K562 (cell line): ENCODE data around the gene CTDNEP1. TPM values are rescaled to one million over a fixed set of nuclear protein-coding genes. Genes with fewer than 3 reads are reported as not detected.

Experiments
- ATAC-seq: fragments of 200-7000 bp; cut with Tn5 transposase; 3 replicates; pipeline ENCODE4 v1.9.1; 2020; ENCODE audit warnings: moderate library complexity
- BruUV-seq: library from RNA; stranded (reverse); fragments of 400-500 nt; replicated peaks from 2 replicates; lab custom pipeline; 2021; lab: Mats Ljungman, UMichigan
- CTCF ChIA-PET: fragments of 300-600 bp; formaldehyde crosslinking; extraction: SDS; loops from one replicate; lab custom pipeline; 2021; ENCODE audit warnings: low intra/inter-chr PET ratio; lab: Yijun Ruan, JAX
- POLR2A ChIA-PET: fragments of 300-600, 350-650 bp; sonication (Branson Sonifier 250); formaldehyde crosslinking; extraction: SDS; loops from one replicate; lab custom pipeline; 2021; ENCODE audit warnings: antibody characterized with exemption, inconsistent platforms; lab: Yijun Ruan, JAX
- DNase-seq, 4 experiments: peaks; one replicate each; pipeline versions ENCODE4 v3.0.0 to v3.0.0-alpha.2; 2011 to 2018; ENCODE audit warnings: low spot score in 3 of 4, mixed read lengths in 3 of 4; ENCODE audit errors: extremely low read depth in 1 of 4
- FAIRE-seq: peaks from 2 replicates; lab custom pipeline; 2011; peaks lifted over from hg19 to GRCh38; lab: Jason Lieb, UNC
- H2AFZ ChIP-seq: 2 replicates; pipeline ENCODE4 v1.6.0; 2011; ENCODE audit warnings: low read depth, low read length, control low read depth, inconsistent platforms
- H3K27ac ChIP-seq: fragments of 200-600 bp; 3 replicates; pipeline ENCODE4 v1.8.0; 2011; ENCODE audit warnings: low read depth, mild to moderate bottlenecking, control low read depth, inconsistent platforms, low read length, moderate library complexity, mixed read lengths; ENCODE audit errors: extremely low read depth
- H3K27me3 ChIP-seq, 2 experiments: fragments of 300-600 bp in 1 of 2; 2 replicates in 1 of 2; 3 replicates in 1 of 2; pipeline versions ENCODE4 v1.6.0 to v1.8.0; 2011; ENCODE audit warnings: inconsistent platforms in 2 of 2, low read length in 2 of 2, mild to moderate bottlenecking in 1 of 2, mixed read lengths in 1 of 2, moderate library complexity in 1 of 2; ENCODE audit not compliant: control insufficient read depth in 2 of 2, insufficient read depth in 2 of 2
- H3K36me3 ChIP-seq: fragments of 300-600 bp; 3 replicates; pipeline ENCODE4 v1.8.0; 2011; ENCODE audit warnings: mild to moderate bottlenecking, low read length, inconsistent platforms; ENCODE audit not compliant: control insufficient read depth, insufficient read depth
- H3K4me1 ChIP-seq, 2 experiments: fragments of 200-600 bp in 1 of 2; replicated peaks in 1 of 2; 2 replicates in 1 of 2; 3 replicates in 1 of 2; pipeline versions ENCODE4 v1.5.1 to v1.8.0; 2011; ENCODE audit warnings: inconsistent platforms in 2 of 2, low read length in 2 of 2, mild to moderate bottlenecking in 1 of 2, mixed read lengths in 1 of 2, moderate library complexity in 1 of 2; ENCODE audit not compliant: control insufficient read depth in 2 of 2, insufficient read depth in 2 of 2
- H3K4me2 ChIP-seq: 2 replicates; pipeline ENCODE4 v1.6.1; 2011; ENCODE audit warnings: low read length, control low read depth, inconsistent platforms, mixed read lengths; ENCODE audit not compliant: insufficient read depth
- H3K4me3 ChIP-seq: fragments of 200-600 bp; sonication (generic), shearing (Covaris generic); 2 replicates; pipeline ENCODE4 v1.5.1; 2016; ENCODE audit warnings: control low read depth, inconsistent platforms
- H3K79me2 ChIP-seq: fragments of 200-600 bp; 3 replicates; pipeline ENCODE4 v1.8.0; 2011; ENCODE audit warnings: low read length, inconsistent platforms; ENCODE audit not compliant: control insufficient read depth, insufficient read depth
- H3K9ac ChIP-seq, 2 experiments: 2 replicates each; pipeline versions ENCODE4 v1.6.0 to v1.6.1; 2011; ENCODE audit warnings: low read depth in 2 of 2, low read length in 2 of 2, control low read depth in 1 of 2, inconsistent platforms in 1 of 2, mild to moderate bottlenecking in 1 of 2, mixed read lengths in 1 of 2; ENCODE audit not compliant: insufficient read depth in 1 of 2
- H3K9me1 ChIP-seq: one replicate; pipeline ENCODE4 v1.6.0; 2011; ENCODE audit warnings: inconsistent platforms, mild to moderate bottlenecking, low read length, moderate library complexity; ENCODE audit not compliant: control insufficient read depth, insufficient read depth
- H3K9me3 ChIP-seq: replicated peaks from 2 replicates; pipeline ENCODE4 v1.5.1; 2011; ENCODE audit warnings: low read depth, low read length, inconsistent platforms; ENCODE audit not compliant: control insufficient read depth, insufficient read depth
- H4K20me1 ChIP-seq: replicated peaks from 2 replicates; pipeline ENCODE4 v1.6.1; 2011; ENCODE audit warnings: low read length, inconsistent platforms, mixed read lengths; ENCODE audit not compliant: control insufficient read depth, insufficient read depth
- ELF4 ChIP-seq: fragments of 450-650 bp; formaldehyde crosslinking; IDR thresholded peaks from 2 replicates; pipeline ENCODE4 v1.4.0; 2022; ENCODE audit warnings: missing genetic modification characterization
- ETS2 ChIP-seq: IDR thresholded peaks from 2 replicates; pipeline ENCODE4 v1.6.1; 2016; ENCODE audit warnings: borderline replicate concordance, missing genetic modification characterization, mild to moderate bottlenecking, moderate library complexity, missing compliant biosample characterization; ENCODE audit not compliant: poor library complexity, severe bottlenecking
- EZH2 ChIP-seq: IDR thresholded peaks from 2 replicates; pipeline ENCODE4 v1.6.1; 2012; ENCODE audit warnings: low read depth, mild to moderate bottlenecking, inconsistent platforms, low read length, borderline replicate concordance
- HOMEZ ChIP-seq: fragments of 250-450 bp; sonication (Bioruptor Pico); IDR thresholded peaks from 2 replicates; pipeline ENCODE4 v1.4.0; 2020; ENCODE audit warnings: mild to moderate bottlenecking, moderate library complexity
- KDM2B ChIP-seq: fragments of 250-450 bp; sonication (Bioruptor Pico); IDR thresholded peaks from 2 replicates; pipeline ENCODE4 v1.8.0; 2021; ENCODE audit warnings: mild to moderate bottlenecking, moderate library complexity
- NCOA1 ChIP-seq: fragments of 450-650 bp; IDR thresholded peaks from 2 replicates; pipeline ENCODE4 v1.6.1; 2016; ENCODE audit warnings: low read depth
- STAT6 ChIP-seq: sonication (generic); formaldehyde crosslinking; IDR thresholded peaks from 2 replicates; pipeline ENCODE4 v1.8.1; 2023; ENCODE audit warnings: mild to moderate bottlenecking, missing genetic modification reagents
- TAF15 ChIP-seq: fragments of 200-400 bp; formaldehyde crosslinking; IDR thresholded peaks from 2 replicates; pipeline ENCODE4 v1.6.1; 2017; ENCODE audit warnings: mild to moderate bottlenecking, low read depth, low read length, moderate library complexity
- ZBTB2 ChIP-seq: fragments of 450-650 bp; IDR thresholded peaks from 2 replicates; pipeline ENCODE4 v1.6.1; 2016; ENCODE audit warnings: antibody characterized with exemption
- ZNF277 ChIP-seq: fragments of 250-450 bp; sonication (Bioruptor Pico); IDR thresholded peaks from 2 replicates; pipeline ENCODE4 v1.8.0; 2022; ENCODE audit warnings: inconsistent platforms, mild to moderate bottlenecking, moderate library complexity, borderline replicate concordance
- WGBS: fragments of 100-300 bp; shearing (Covaris generic); methylation state at CpG from one replicate; pipeline ENCODE4 v1.1.6; 2016; ENCODE audit warnings: low coverage, mixed read lengths; ENCODE audit not compliant: insufficient coverage; ENCODE audit errors: missing lambda C conversion rate; 5-methylcytosine and 5-hydroxymethylcytosine counted together
- in situ Hi-C: fragments of 300-500 bp; cut with MboI; formaldehyde crosslinking; loops from 4 replicates; pipeline ENCODE4 v1.15.0; 2018; ENCODE audit warnings: inconsistent platforms, mixed read lengths
- intact Hi-C: fragments of 100-400 bp; cut with micrococcal nuclease; formaldehyde crosslinking; loops from 2 replicates; pipeline ENCODE4 v1.14.2; 2022
- polyA plus RNA-seq, 8 experiments: library from polyadenylated mRNA; depleted of rRNA in 4 of 8; stranded (reverse) in 5 of 8; unstranded in 3 of 8; fragments of >200 nt; fragmentation: Nextera tagmentation in 2 of 8; fragmentation: Illumina TruSeq in 1 of 8; extraction: Ambion mirVana in 2 of 8; extraction: Trizol in 1 of 8; gene quantifications; 2 replicates each; pipeline versions ENCODE4 v1.2.1 to v1.2.3, GENCODE V29; 2011 to 2014; ENCODE audit warnings: inconsistent platforms in 1 of 8, missing spikeins in 1 of 8
- total RNA-seq, 7 experiments: library from RNA; depleted of rRNA in 6 of 7; stranded (reverse); fragments of >200 nt in 6 of 7; fragmentation: Illumina TruSeq in 2 of 7; extraction: Trizol in 2 of 7; gene quantifications; 2 replicates each; pipeline versions ENCODE4 v1.2.1 to v1.2.3, GENCODE V29; 2011 to 2021; ENCODE audit warnings: low replicate concordance in 1 of 7

The CTDNEP1 gene
- total and polyA plus RNA-seq, 9 of the 15 experiments (the other 6 are each of a cell fraction or from before 2014, with no cell fraction given): 10.7 to 150 (median 28.5) TPM

GRCh38 chr17:7279448-7279847 lies 27.9 kb upstream of the CTDNEP1 start (continued):
- TF ChIP-seq STAT6 (CRISPR knock-in tag) (no peak), ZBTB2 (no peak)
- TF ChIP-seq, all 486 proteins: peak for 0

GRCh38 chr17:7266784-7267183 lies 15.2 kb upstream of the CTDNEP1 start:
- Histone ChIP-seq H3K9ac (peak overlapping the region in 1 of 2 experiments; percentile 58; a peak in 1 of 4 replicates), H2AFZ (peak overlapping the region; percentile 78), H3K27me3 (no peaks in the 10 kb centered on the region), H3K27ac (peak overlapping the region; percentile 24; the same call in 1 of the 3 replicates), H3K36me3 (no peaks in the 10 kb centered on the region), H3K9me1 (no peaks in the 10 kb centered on the region), H4K20me1 (no peaks in the 10 kb centered on the region), H3K79me2 (no peaks in the 10 kb centered on the region), H3K4me2 (no peak overlapping the region), H3K9me3 (no peaks in the 10 kb centered on the region), H3K4me3 (no peak overlapping the region), H3K4me1 (peaks cover 10 to 23% of the 10 kb centered on the region in 2 experiments; a peak in 4 of 5 replicates)
- WGBS: 33% methylated on average over 1 of the region's 1 CpG
- FAIRE-seq (no peak), DNase-seq (no peak), ATAC-seq (no peak)
- CTCF ChIA-PET: no interaction called here
- POLR2A ChIA-PET: interaction anchor here (0.6 to 1.2 kb wide), 3 partner anchors 15 to 419 kb away, joined by 3 read pairs; partner anchors contain the start of genes CTDNEP1 and ELP5
- in situ Hi-C loops (no loop called here), intact Hi-C loops (no loop called here)
- no TSS peak for BruUV-seq
- TF ChIP-seq ZNF277 (CRISPR knock-in tag) (no peak), KDM2B (CRISPR knock-in tag) (no peak), ETS2 (tag) (no peak), TAF15 (no peak), EZH2 (no peak), HOMEZ (CRISPR knock-in tag) (no peak), ELF4 (CRISPR knock-in tag) (no peak), NCOA1 (no peak)
